HepG2 (cell line): ENCODE measurements around the gene PPAN. TPM values are rescaled to one million over a fixed set of nuclear protein-coding genes. Genes with fewer than 3 reads are reported as not detected.

Source experiments
- ATAC-seq: fragments of 200-7000 bp; cut with Tn5 transposase; 3 replicates; pipeline ENCODE4 v1.9.1; 2020; ENCODE audit warnings: mild to moderate bottlenecking, moderate library complexity
- BruUV-seq: library from RNA; stranded (reverse); fragments of 400-500 nt; replicated peaks from 2 replicates; lab custom pipeline; 2021; lab: Mats Ljungman, UMichigan
- CTCF ChIA-PET: fragments of 300-600 bp; formaldehyde crosslinking; extraction: SDS; loops from one replicate; lab custom pipeline; 2021; ENCODE audit warnings: low total read pairs, inconsistent platforms, low intra/inter-chr PET ratio; lab: Yijun Ruan, JAX
- POLR2A ChIA-PET: fragments of 350-600 bp; sonication (Branson Sonifier 250); formaldehyde crosslinking; loops from one replicate; lab custom pipeline; 2020; ENCODE audit warnings: antibody characterized with exemption, inconsistent platforms; lab: Yijun Ruan, JAX
- DNase-seq: peaks from one replicate; pipeline ENCODE4 v3.0.0-alpha.2; 2015; ENCODE audit warnings: low spot score
- FAIRE-seq: peaks from 3 replicates; lab custom pipeline; 2011; peaks lifted over from hg19 to GRCh38; lab: Jason Lieb, UNC
- H2AFZ ChIP-seq: one replicate; pipeline ENCODE4 v1.6.1; 2011; ENCODE audit warnings: low read length, inconsistent platforms
- H3K27ac ChIP-seq: fragments of 300-600 bp; 3 replicates; pipeline ENCODE4 v1.8.0; 2011; ENCODE audit warnings: mixed run types, mild to moderate bottlenecking, mixed read lengths, low read length, inconsistent platforms; ENCODE audit not compliant: insufficient read depth; ENCODE audit errors: extremely low read length
- H3K27me3 ChIP-seq, 2 experiments: fragments of 200-600 bp in 1 of 2; 2 replicates in 1 of 2; 3 replicates in 1 of 2; pipeline versions ENCODE4 v1.6.0 to v1.8.0; 2011; ENCODE audit warnings: low read length in 2 of 2, mild to moderate bottlenecking in 2 of 2, moderate library complexity in 2 of 2, inconsistent platforms in 1 of 2; ENCODE audit not compliant: insufficient read depth in 2 of 2, control insufficient read depth in 1 of 2
- H3K36me3 ChIP-seq, 2 experiments: fragments of 200-600 bp in 1 of 2; replicated peaks in 1 of 2; 2 replicates in 1 of 2; 3 replicates in 1 of 2; pipeline versions ENCODE4 v1.5.1 to v1.8.0; 2011; ENCODE audit warnings: low read length in 2 of 2, inconsistent platforms in 1 of 2; ENCODE audit not compliant: insufficient read depth in 2 of 2, control insufficient read depth in 1 of 2
- H3K4me1 ChIP-seq: 2 replicates; pipeline ENCODE4 v1.5.1; 2012; ENCODE audit warnings: low read length, inconsistent platforms; ENCODE audit not compliant: insufficient read depth
- H3K4me2 ChIP-seq: 2 replicates; pipeline ENCODE4 v1.6.0; 2011; ENCODE audit warnings: low read depth, low read length, inconsistent platforms
- H3K4me3 ChIP-seq, 3 experiments: fragments of 200-600 bp in 1 of 3; sonication (generic), shearing (Covaris generic) in 1 of 3; replicated peaks in 1 of 3; 2 replicates each; pipeline ENCODE4 v1.5.1; 2011 to 2016; ENCODE audit warnings: low read length in 3 of 3, inconsistent platforms in 2 of 3, low read depth in 2 of 3, mild to moderate bottlenecking in 2 of 3, control low read depth in 1 of 3, mixed read lengths in 1 of 3; ENCODE audit not compliant: insufficient read depth in 1 of 3
- H3K79me2 ChIP-seq: one replicate; pipeline ENCODE4 v1.6.1; 2011; ENCODE audit warnings: low read length, inconsistent platforms; ENCODE audit not compliant: insufficient read depth
- H3K9ac ChIP-seq: 2 replicates; pipeline ENCODE4 v1.6.0; 2011; ENCODE audit warnings: mild to moderate bottlenecking, low read depth, low read length, inconsistent platforms; ENCODE audit not compliant: insufficient read depth
- H3K9me3 ChIP-seq: 2 replicates; pipeline ENCODE4 v1.5.1; 2012; ENCODE audit warnings: mild to moderate bottlenecking, low read length
- H4K20me1 ChIP-seq: 2 replicates; pipeline ENCODE4 v1.6.0; 2011; ENCODE audit warnings: inconsistent platforms, mild to moderate bottlenecking, low read length, moderate library complexity; ENCODE audit not compliant: insufficient read depth
- DMTF1 ChIP-seq: sonication (generic); formaldehyde crosslinking; IDR thresholded peaks from 2 replicates; pipeline ENCODE4 v1.4.0; 2020; ENCODE audit warnings: mild to moderate bottlenecking, missing genetic modification reagents
- KAT7 ChIP-seq: IDR thresholded peaks from 2 replicates; pipeline ENCODE4 v1.6.1; 2018; ENCODE audit warnings: borderline replicate concordance, missing compliant biosample characterization
- MXD1 ChIP-seq: sonication (generic); formaldehyde crosslinking; IDR thresholded peaks from 2 replicates; pipeline ENCODE4 v1.4.0; 2020; ENCODE audit warnings: mild to moderate bottlenecking, missing genetic modification reagents
- NFKB2 ChIP-seq: sonication (generic); formaldehyde crosslinking; IDR thresholded peaks from 2 replicates; pipeline ENCODE4 v1.4.0; 2020; ENCODE audit warnings: missing genetic modification reagents, borderline replicate concordance
- PHF21A ChIP-seq: sonication (generic); formaldehyde crosslinking; IDR thresholded peaks from 2 replicates; pipeline ENCODE4 v1.5.0; 2020; ENCODE audit warnings: mild to moderate bottlenecking, missing genetic modification reagents
- RELA ChIP-seq: sonication (generic); formaldehyde crosslinking; IDR thresholded peaks from 2 replicates; pipeline ENCODE4 v1.4.0; 2020; ENCODE audit warnings: missing genetic modification reagents
- SOX5 ChIP-seq: IDR thresholded peaks from 2 replicates; pipeline ENCODE4 v1.6.1; 2016; ENCODE audit warnings: borderline replicate concordance
- TARDBP ChIP-seq: sonication (generic); formaldehyde crosslinking; IDR thresholded peaks from 2 replicates; pipeline ENCODE4 v1.8.0; 2022; ENCODE audit warnings: mild to moderate bottlenecking, missing genetic modification reagents
- ZEB1 ChIP-seq: IDR thresholded peaks from 2 replicates; pipeline ENCODE4 v1.6.1; 2012; ENCODE audit warnings: mild to moderate bottlenecking, low read depth, inconsistent platforms; ENCODE audit not compliant: insufficient replicate concordance
- ZNF256 ChIP-seq: sonication (generic); formaldehyde crosslinking; conservative IDR thresholded peaks from 2 replicates; pipeline ENCODE4 v1.4.0; 2020; ENCODE audit warnings: missing genetic modification reagents
- ZNF260 ChIP-seq: sonication (generic); formaldehyde crosslinking; IDR thresholded peaks from 2 replicates; pipeline ENCODE4 v1.4.0; 2020; ENCODE audit warnings: missing genetic modification reagents, low read depth, mild to moderate bottlenecking, borderline replicate concordance
- ZNF460 ChIP-seq: sonication (generic); formaldehyde crosslinking; IDR thresholded peaks from 2 replicates; pipeline ENCODE4 v1.5.1; 2020; ENCODE audit warnings: missing genetic modification reagents, mild to moderate bottlenecking, borderline replicate concordance
- ZNF572 ChIP-seq: sonication (generic); formaldehyde crosslinking; IDR thresholded peaks from 2 replicates; pipeline ENCODE4 v1.5.1; 2020; ENCODE audit warnings: mild to moderate bottlenecking, missing genetic modification reagents
- ZNF580 ChIP-seq: IDR thresholded peaks from 2 replicates; pipeline ENCODE4 v1.6.1; 2016; ENCODE audit warnings: low read depth, borderline replicate concordance
- ZNF607 ChIP-seq: sonication (generic); formaldehyde crosslinking; IDR thresholded peaks from 2 replicates; pipeline ENCODE4 v1.5.1; 2020; ENCODE audit warnings: missing genetic modification reagents, mild to moderate bottlenecking, borderline replicate concordance
- ZNF660 ChIP-seq: sonication (generic); formaldehyde crosslinking; IDR thresholded peaks from 2 replicates; pipeline ENCODE4 v1.5.1; 2020; ENCODE audit warnings: mild to moderate bottlenecking, low read depth, missing genetic modification reagents, borderline replicate concordance
- ZNF724P ChIP-seq: sonication (generic); formaldehyde crosslinking; IDR thresholded peaks from 2 replicates; pipeline ENCODE4 v1.8.0; 2022; ENCODE audit warnings: missing genetic modification reagents, borderline replicate concordance
- WGBS: methylation state at CpG from one replicate; pipeline ENCODE4 v1.1.6; 2017; ENCODE audit warnings: low lambda C conversion rate; 5-methylcytosine and 5-hydroxymethylcytosine counted together
- in situ Hi-C: cut with HindIII; loops from 2 replicates; pipeline ENCODE4 v1.10.0; 2017; ENCODE audit warnings: low pct_unique_long_range_greater_than_20kb; ENCODE audit not compliant: extremely low pct_ligation_motif_present
- intact Hi-C: fragments of 100-400 bp; cut with micrococcal nuclease; formaldehyde crosslinking; loops from one replicate; pipeline ENCODE4 v1.10.0; 2022; ENCODE audit not compliant: unreplicated experiment
- polyA plus RNA-seq, 8 experiments: library from polyadenylated mRNA; depleted of rRNA in 3 of 8; stranded (reverse) in 7 of 8; unstranded in 1 of 8; fragments of >200 nt; fragmentation: Illumina TruSeq in 4 of 8; extraction: Trizol in 4 of 8; gene quantifications; 2 replicates each; pipeline versions ENCODE4 v1.2.1 to v1.2.3, GENCODE V29; 2011 to 2016; ENCODE audit warnings: low read depth in 4 of 8, missing spikeins in 1 of 8, mixed read lengths in 1 of 8; ENCODE audit not compliant: insufficient read depth in 1 of 8
- total RNA-seq, 5 experiments: library from RNA; depleted of rRNA; stranded (reverse); fragments of >200 nt; fragmentation: Illumina TruSeq; extraction: Trizol; gene quantifications; 2 replicates each; pipeline ENCODE4 v1.2.3, GENCODE V29; 2016; ENCODE audit warnings: low read depth in 1 of 5

PPAN gene
- total and polyA plus RNA-seq, 2 of the 13 experiments (the other 11 are each of a cell fraction or from before 2014, with no cell fraction given) = 36.2 to 41.9 TPM

GRCh38 chr19:10068205-10068604 lies 38.0 kb upstream of the PPAN start:
- TF ChIP-seq ZNF460 (CRISPR knock-in tag) = no peak
- TF ChIP-seq DMTF1 (CRISPR knock-in tag) = no peak
- no peak for TF ChIP-seq PHF21A (CRISPR knock-in tag)
- no peak for TF ChIP-seq ZNF607 (CRISPR knock-in tag)
- TF ChIP-seq KAT7 = no peak
- TF ChIP-seq NFKB2 (CRISPR knock-in tag) = no peak
- TF ChIP-seq ZNF256 (CRISPR knock-in tag) = no peak
- no peak for TF ChIP-seq MXD1 (CRISPR knock-in tag)
- TF ChIP-seq ZNF580 (CRISPR knock-in tag) = no peak
- TF ChIP-seq TARDBP (CRISPR knock-in tag) = no peak
- TF ChIP-seq RELA (CRISPR knock-in tag) = no peak
- TF ChIP-seq ZNF660 (CRISPR knock-in tag) = no peak
- TF ChIP-seq ZNF724P (CRISPR knock-in tag) = no peak
- no peak for TF ChIP-seq ZEB1
- TF ChIP-seq ZNF572 = no peak
- TF ChIP-seq SOX5 (CRISPR knock-in tag) = no peak
- TF ChIP-seq ZNF260 (CRISPR knock-in tag) = no peak
- intact Hi-C loops = no loop called here

More at GRCh38 chr19:10068205-10068604, 38.0 kb upstream of the PPAN start:
- no TSS peak for BruUV-seq
- Histone ChIP-seq H3K4me3 (no peak overlapping the region), H3K9ac (no peak overlapping the region), H3K27ac (no peak overlapping the region), H3K27me3 (peaks cover 0 to 8% of the 10 kb centered on the region in 2 experiments; a peak in 3 of 5 replicates), H3K9me3 (no peaks in the 10 kb centered on the region), H3K4me2 (no peak overlapping the region), H4K20me1 (no peaks in the 10 kb centered on the region), H3K79me2 (no peaks in the 10 kb centered on the region), H2AFZ (no peak overlapping the region), H3K36me3 (no peaks in the 10 kb centered on the region), H3K4me1 (peaks cover 17% of the 10 kb centered on the region)
- ATAC-seq (no peak), FAIRE-seq (no peak), DNase-seq (no peak)
- CTCF ChIA-PET = no interaction called here
- WGBS = 0% methylated on average over 4 of the region's 4 CpGs
- POLR2A ChIA-PET = no interaction called here
- in situ Hi-C loops = no loop called here
